Hematopoietic multipotent progenitor cell treated with erythropoietin and hydrocortisone succinate and interleukin-3 and kit ligand, for 6 days (in vitro differentiated cells): ENCODE measurements around the gene APP.

Source experiments
- DNase-seq: peaks from one replicate; pipeline ENCODE4 v3.0.0-alpha.2; 2015

Gene APP

DNA sequence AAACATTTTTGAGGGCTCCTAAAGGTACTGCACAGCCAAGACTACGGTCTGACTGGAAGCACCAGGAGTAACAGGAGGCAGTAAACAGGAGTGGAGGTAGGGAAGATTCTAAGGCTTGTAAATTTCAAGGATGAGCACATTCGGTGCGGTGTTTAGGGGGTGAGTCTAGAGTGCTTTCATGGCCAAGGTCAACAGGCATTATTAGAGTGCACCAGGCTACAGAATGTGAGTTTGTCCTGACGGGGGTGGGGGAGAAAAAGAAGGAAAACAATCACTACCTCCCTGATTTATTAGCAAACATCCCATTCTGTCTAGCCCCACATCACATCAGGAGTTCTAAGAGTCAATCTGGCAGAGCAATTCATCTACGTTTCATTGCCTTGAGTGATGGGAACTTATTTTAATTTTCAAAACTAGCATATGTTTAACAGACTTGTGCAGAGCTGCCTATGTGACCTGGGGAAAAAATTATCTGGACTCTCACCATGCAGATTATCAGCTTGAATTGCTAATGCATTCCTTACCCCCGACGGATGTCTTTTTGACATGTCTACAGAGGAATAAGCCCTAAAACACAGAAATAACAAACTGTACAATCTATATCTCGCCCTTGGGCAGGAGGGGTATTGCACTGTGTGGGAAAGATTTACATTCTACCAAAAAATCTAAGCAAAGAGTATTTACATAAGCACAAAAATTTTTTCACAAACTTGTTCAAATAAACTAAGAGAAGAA, 45.0 kb downstream of the APP start:
- no peak for DNase-seq

DNA sequence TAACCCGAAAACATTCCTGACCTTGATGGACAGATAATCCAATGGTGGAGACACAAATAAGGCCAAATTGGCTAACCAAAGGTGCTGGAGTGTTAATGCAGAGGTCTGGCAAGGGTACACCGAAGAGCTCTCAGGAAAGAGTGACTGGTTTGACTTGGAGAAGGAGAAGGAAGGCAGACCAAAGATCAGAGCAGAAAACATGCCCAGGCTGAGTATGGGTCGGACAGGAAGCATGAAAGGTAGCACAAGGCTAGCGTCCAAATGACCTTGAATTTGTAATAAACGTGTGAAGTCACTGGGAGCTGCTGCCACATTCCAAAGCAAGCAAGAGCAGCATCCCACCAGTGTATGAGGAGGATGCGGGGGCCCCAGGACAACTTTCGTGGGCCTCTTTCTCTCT, 45.7 kb downstream of the APP start:
- no peak for DNase-seq

DNA sequence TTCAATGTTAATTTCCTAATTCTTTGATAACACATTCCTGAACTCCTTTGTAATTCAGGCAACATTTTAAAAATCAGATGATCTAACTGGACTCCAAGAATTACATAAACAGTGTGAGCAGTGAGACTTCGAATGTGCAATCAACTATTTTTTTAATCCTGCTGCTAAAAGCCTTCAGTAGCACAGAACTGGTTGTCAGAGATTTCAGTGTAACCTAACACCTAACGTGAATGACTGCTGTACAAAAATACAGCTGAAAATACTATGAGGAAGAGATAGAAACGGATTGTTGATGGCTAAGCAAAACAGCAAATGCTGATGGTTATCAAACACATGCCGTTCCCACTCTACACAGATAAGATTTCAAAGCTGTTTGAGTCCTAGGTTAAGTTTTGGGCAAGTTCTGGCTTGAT, 46.1 kb downstream of the APP start:
- peak; percentile 13 for DNase-seq

DNA sequence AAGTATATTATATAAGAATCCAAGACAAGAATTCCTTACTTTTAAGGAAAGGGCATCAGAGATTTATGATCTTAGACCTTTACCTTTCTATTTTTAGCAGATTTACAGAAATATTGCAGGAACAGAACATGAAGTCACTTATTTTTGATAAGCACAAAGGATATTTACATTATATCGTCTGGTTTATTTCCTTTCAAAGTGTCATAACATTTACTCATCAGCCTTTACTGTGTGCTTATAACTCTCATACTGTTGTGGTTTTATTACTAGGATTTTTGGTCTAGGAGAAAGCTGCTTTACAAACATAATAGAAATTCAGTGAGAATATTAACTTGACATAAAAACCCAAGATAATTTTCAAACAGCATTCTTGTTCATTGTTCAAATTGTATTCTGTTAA, 47.6 kb downstream of the APP start:
- no peak for DNase-seq

DNA sequence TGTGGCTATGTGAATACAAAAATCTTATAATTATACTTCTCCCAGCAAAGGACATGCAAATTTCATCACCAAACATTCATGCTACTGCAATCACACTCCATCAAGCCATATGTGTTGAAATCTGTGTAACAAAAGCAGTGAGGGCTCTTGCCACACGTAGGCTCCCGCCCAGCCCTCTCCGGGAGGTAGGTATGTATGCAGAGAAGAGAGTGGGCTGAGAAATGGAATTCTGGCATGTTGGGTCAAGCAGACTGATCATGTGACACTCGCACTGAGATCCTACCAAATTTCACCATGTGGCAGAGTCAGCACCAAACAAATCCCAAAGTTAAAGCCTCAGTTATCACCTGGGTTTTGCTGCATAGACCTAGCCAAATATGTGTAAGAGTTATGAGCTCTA, 49.7 kb downstream of the APP start:
- no peak for DNase-seq

DNA sequence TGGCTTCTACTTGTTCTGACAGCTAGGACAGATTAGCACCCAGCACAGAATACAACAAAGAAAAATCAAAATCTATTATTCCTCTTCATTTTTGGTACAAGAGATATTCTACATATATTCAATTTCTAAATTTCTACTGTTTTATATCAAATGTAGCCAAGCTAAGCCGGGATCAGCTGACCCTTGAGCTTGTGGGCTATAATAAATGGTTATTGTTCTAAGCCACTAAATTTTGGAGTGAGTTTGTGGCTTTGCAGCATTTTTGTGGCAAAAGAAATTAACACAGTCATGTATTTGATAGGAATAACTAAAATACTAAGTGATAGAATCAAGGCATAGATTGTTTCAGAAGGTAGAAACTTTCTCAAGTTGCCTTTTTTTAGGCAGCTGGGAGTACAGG, 50.7 kb downstream of the APP start:
- no peak for DNase-seq

DNA sequence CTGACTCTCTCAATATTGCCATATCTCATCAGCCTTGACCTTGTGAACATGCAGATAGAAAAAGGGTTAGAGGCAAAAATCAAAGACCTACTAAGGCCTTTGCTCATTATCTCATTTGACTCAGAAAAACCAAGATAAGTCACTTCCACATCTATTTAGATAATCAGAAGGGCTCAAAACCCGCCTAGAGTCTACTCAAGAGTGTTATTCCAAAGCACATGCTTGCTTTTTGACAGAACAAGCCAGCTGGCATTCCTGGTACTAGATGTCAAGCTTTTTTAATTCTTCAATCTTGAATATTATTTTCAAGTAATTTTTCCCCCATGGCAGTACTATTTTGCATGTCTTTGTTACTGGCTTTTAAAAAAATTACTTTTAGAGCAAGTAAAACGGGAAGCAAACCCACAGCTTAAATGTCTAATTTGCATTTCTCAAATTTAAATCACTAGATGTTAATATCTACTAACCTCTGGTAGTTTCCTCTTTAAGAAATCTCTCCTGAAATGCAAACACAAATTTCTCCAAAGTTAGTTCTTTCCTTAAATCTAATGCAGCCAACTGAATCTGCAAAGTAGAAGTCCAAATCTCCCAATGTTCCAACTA, 51.5 kb downstream of the APP start:
- no peak for DNase-seq

DNA sequence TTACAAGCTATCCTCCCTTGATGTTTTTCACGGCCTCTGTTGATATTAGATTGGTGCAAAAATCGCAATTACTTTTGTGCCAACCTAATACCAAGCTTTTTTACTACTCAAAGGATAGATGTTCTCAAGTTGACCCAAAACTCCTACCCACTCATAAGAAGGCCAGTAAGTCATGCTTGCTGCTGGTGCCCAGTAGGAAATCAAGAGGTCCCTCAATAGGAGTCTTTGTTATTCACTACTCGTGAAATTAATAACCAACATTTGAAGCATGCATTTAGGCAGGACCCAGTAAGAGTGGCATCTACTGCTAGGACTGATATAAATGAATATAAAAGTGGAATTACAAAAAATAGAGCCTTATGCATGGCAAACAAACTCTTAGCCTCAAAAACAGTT, 52.6 kb downstream of the APP start:
- DNase-seq = no peak

DNA sequence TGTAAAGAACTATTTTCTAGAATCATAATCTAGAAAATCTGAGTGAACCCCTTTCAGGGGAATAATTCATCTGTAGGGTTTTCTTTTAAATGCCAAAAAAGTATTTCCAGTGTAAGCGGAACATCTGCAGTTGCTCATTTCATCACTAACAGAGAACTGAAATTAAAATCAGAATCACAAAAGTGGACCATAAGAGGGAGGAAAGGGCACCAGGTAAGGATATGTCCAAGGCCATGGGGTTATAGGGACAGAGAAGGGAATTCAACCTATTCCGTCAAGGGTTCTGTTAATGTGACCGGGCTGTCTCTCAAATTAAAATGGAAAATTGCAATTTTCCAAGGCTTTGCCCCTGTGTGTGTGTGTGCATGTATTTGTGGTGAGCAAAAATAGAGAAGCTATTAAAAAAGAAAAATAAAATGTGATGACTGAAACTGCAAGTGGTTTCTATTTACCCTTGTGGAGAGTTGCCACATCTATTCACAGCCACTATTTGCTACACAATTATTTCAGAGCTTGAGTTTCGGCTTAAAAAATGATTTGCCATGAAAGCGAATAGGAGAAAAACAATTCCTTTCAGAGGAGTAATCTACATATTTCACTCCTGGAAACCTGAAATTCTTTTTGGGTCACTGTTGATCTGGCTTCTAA, 53.1 kb downstream of the APP start:
- no peak for DNase-seq

DNA sequence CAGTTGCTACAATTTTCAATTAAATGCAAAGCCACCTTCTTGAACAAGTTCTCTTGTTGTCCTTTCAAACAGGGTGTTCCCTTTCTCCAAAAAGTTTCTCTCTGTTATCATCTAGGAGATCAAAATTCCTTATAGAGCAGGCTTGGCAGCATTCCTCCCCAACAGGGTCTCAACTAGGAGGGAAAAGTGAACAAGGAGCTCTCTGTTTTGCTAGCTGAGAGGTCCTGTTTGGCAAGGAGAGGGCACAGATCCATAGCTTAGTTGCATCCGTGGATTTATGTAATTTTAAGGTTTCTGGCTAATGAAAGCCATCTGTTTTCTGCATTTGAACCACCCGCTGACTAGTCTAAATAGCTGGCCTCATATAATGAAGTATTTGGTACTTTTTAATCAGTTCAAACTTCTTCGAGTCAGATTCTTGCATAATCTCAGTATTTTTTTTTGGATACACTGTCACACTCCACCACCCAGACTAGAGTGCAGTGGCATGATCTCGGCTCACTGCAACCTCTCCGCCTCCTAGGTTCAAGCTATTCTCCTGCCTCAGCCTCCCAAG, 54.0 kb downstream of the APP start:
- DNase-seq = no peak

DNA sequence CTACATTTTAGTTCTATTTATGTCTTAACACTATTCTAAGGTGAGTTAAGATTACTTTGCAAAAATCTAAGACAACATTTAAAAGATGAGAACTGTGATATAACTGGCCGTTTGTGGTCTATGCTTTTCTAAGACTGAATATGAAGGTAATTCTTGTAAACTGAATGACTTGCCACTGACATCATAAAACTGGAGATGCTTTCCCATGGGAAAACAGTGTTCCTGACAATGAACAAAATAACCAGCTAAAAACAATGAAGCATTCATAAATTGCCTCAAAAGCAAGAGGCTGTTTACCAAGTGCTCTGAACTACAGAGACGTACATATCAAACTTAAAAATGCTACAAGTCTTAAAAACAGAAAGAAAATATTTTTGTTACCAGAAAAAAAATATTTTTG, 54.7 kb downstream of the APP start:
- DNase-seq = no peak

DNA sequence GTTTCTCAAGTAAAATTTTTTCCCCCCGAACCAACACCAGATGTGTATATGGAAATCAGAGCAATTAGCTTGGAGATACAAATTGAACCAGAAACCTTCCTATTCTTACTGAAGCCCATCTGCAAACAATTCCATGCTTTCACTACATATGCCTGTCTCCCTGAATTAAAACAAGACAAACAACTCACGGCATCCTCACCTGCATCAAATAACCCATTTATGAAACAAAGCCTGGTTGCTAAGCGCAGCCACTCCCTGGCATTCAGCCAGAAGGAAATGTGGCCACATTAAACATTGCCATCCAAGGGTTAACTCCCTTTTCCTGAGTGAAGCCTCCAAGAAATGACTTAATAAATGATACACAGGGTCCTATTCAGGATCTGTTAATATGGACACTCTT, 55.3 kb downstream of the APP start:
- DNase-seq = no peak

DNA sequence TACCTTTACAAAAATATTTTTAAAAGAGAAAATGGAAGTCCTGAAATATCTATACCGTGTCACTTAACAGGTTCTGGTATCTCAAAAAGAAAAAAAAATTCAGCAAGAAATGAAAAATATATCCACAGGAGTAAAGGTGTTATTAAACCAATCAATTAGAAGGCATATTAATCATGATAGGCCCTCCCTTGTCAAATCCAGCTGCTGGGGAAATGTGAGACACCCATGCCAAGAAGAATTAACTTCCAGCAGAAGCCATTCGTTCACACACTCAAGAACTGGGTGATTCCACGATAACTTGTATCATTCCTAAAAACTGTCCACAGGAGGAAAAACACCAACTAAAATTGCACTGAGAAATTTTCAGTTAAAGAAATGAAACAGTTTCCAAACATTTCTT, 57.6 kb downstream of the APP start:
- no peak for DNase-seq

DNA sequence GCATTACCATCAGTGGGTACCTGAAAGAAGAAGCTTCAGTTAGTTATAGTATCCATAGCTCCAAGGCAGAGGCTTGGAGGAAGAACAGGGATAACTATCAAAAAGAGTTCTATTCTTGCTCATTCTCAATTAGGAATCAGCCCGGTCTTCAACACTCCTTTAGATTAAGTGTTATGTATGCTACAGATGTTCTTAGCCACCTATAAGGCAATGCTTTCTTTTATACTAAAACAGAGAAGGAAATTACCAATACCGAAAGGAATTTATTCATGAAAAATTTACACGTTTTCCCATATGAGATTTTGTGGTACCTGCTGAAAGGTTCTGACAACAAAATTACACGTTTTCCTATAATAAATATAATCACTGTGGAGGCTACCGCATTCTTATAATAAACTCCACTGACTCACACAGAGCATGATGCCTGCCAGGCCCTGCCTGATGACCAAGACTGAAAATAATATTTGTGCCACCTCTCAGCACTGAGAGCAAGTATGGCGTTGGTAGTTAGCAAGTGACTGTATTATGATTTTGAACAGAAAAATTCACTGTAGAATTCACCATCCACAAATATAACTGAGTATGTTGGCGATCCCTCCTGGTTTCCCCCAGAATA, 58.3 kb downstream of the APP start:
- no peak for DNase-seq

DNA sequence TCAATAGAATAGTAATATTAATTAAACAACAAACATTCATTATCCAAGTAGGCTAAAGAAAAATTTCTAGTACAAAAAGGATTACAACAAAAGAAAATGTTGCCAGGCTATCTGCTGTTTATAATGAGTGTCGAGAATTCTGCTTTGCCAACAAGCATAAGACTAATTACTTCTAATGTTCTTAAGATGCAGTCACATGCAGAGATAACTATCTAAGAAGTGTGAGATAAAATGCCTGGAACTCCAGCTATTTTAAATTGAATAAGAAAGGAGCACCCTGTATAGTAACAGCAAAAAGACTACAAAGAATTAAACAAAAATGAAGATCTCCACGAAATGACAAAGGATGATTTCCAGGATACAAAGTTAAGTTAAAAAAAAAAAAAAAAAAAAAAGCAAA, 59.9 kb downstream of the APP start:
- DNase-seq = no peak

DNA sequence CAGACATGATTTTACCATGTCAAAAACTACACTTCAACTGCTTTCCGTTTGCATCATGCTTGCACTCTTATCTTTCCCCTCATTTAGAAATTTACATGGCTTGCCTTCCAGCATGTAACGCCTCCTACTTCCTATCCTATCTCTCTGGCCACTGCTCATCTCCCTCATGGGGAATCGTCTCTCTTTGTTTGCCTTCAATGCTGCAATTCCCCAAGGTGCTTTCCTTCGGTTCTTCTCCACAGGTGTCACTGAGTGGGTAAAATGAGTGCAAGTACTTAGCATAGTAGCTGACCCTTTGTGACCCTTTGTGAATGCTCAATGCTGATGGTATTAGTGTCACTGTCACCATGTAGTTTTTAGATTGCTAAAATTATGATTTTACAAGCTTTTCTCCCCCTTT, 63.1 kb downstream of the APP start:
- DNase-seq = no peak

DNA sequence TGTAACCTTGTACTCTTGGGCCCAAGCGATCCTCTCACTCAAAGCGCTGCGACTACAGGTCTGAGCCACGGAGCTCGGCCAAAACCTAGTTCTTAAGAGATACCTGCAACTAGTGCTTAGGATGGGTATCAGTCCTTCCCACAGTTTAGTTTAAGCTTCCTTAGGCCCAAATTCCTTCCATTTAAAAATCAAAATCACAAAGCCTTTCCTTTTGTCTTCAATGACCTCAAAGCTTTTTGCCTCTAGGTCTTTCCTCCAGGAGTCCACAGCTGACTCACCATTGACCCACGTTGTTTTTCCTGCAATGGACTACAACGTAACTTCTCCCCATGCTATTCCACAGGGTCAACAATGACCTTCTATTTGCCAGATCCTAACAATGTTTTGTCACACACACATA, 64.0 kb downstream of the APP start:
- no peak for DNase-seq

DNA sequence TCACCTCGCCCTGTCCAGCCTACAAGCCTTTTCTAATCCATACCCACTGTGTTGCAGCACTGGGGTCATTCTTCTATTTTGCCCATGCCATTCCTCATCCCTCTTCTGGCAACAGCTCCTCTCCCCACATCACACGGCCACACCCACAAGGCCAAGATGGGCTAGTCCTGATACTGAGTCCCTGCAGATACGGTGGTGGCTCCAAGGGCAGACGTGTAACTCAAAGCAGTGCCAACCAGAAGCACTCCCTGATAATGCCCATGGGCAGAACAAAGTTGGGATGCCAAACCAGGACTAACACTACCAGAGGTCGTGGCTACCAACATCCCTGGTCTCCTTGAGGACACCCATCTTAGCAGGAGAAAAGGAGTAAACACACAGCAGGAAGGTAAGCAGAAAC, 64.8 kb downstream of the APP start:
- DNase-seq = peak; percentile 33

DNA sequence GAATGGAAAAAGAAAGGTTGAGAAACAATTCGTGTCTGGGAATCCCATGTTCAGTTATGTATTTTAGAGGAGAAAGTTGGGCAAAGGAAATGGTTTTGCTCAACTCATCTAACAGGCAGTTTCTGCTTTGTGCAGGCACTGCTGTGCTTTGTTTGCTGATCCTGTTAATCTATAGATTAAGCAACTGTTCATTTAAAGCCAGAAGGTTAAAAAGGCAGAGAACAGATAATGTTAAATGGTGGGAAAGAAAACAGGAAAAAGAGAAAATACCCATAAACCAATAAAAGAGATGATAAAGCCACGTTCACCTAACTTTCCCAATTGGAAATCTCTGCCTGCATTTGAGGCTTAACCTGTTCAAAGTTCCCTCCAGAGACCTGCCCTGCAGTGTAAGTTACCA, 70.0 kb downstream of the APP start:
- no peak for DNase-seq

DNA sequence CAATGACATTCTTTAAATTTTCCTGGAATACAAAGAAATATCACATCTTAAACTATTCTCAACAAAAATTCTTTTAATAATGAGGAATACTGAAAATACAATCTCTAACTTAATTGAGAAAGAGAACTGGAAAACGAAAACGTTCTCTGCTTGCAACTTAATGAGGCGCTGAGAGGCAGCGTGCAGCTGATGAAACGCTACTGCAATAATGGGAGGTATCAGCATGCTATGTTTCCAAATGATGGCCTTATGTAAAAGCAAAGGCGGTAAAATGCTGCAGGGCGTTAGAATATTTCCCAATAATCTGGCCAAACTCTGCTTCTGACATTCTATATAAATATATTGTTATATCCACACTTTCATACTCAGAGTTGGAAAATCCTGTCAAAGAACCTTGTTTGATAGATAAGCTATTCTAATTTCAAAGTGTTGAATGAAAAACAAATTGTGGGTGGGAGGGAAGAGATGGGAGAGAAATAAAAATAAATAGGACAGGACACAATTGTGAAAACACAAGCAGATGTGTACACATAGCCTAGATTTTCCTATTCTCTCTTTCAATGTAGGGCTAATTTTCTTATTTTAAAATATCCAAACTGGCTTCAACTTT, 70.9 kb downstream of the APP start:
- no peak for DNase-seq

DNA sequence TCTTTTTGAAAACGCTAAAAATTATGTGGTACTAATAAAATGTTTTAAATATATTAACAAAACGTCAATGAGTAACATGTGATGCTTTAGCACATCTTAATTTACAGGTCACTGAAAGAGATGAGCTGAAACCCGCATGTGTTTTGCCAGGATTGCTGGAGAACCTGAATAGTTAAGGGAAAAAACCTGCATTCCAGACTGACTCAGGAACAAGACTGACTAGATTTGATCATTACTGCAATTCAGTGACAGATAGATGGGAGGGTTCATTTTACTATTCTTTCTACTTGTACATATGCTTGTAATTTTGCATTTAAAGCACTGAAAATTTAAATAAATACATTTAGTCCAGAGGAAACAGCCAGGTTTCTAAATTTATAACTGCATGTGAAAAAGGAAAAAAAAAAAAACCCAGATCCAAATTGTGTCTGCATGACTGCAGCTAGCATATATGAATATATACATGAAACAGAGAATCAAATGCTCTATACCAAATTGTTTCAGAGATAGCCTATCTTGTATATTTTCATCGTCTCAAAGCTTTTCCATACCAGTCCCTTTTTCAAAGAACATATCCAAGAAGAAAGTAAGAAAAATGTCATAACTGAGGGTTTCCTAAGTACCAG, 71.7 kb downstream of the APP start:
- no peak for DNase-seq

DNA sequence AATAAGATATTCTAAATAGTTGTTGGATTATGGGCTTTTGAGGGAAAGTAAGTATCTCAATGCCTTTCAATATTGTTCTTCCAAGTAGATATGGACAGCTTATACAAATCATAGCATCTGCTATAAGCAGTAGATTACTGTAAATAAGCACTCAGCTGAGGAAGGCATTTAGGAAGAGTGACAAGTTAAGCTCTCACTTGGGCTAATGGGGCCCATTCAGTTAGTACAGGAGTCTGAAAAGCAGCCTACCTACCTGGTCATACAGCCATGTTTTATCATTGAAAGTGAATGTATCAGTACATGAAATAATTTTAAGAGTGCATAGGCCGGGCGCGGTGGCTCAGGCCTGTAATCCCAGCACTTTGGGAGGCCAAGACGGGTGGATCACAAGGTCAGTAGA, 73.1 kb downstream of the APP start:
- DNase-seq = no peak
